Bronchial epithelial cell (primary cell): ENCODE data around the gene MSRB2. TPM values are rescaled to one million over a fixed set of nuclear protein-coding genes. Genes with fewer than 3 reads are reported as not detected.

Source experiments
- DNase-seq: peaks from one replicate; pipeline ENCODE4 v3.0.0-alpha.2; 2010; ENCODE audit warnings: low read depth
- FAIRE-seq: peaks from 2 replicates; lab custom pipeline; 2011; peaks lifted over from hg19 to GRCh38; lab: Jason Lieb, UNC
- H3K27me3 ChIP-seq: 2 replicates; pipeline ENCODE4 v1.5.1; 2011; ENCODE audit warnings: low read length; ENCODE audit not compliant: control insufficient read depth, insufficient read depth
- H3K36me3 ChIP-seq: 2 replicates; pipeline ENCODE4 v1.5.1; 2011; ENCODE audit warnings: low read length; ENCODE audit not compliant: control insufficient read depth, insufficient read depth
- H3K4me3 ChIP-seq: 2 replicates; pipeline ENCODE4 v1.5.1; 2011; ENCODE audit warnings: mild to moderate bottlenecking, low read depth, low read length, control low read depth
- total RNA-seq: library from RNA; depleted of rRNA; stranded (reverse); fragments of >200 nt; gene quantifications from 2 replicates; pipeline ENCODE4 v1.2.1, GENCODE V29; 2014
- TF ChIP-seq, protein P1 (sequence below): IDR thresholded peaks from 2 replicates; pipeline ENCODE4 v1.5.1; 2011; ENCODE audit warnings: mild to moderate bottlenecking, moderate library complexity, low read length, control low read depth, inconsistent platforms; ENCODE audit not compliant: insufficient read depth, severe bottlenecking

Gene MSRB2
- total RNA-seq, 1 donor from 2014 or later, result 11.1 TPM

DNA sequence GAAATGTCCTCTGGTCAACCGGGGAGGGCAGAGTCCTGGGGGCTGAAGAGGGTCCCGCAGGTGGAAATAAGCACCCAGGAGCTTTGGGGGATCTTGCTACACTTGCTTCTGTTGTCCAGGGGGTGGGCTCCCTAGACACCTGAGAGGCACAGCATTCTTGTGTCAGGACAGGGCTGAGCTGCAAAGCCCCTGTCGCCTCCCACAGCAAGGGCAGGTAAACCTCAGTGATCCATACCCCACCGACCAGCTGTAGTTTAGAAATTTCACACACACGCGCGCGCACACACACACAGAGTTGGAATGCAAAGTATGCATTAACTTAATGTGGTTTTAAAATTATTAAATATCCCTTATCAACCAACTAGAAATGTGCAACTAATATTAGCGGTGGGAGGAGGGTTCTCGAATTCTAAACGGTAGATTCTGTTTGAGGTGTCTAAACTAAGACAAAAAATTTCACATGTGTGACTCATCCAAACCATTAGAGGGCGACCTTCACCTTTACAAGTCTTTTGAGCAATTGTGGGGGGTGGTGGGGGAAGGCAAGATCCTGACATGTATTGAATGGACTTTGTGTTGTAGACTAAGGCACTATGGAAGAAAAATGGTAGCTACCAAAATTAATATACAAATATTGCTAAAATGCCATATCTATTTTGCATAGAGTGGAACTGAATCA lies 62.5 kb downstream of the MSRB2 start:
- TF ChIP-seq, protein P1, sequence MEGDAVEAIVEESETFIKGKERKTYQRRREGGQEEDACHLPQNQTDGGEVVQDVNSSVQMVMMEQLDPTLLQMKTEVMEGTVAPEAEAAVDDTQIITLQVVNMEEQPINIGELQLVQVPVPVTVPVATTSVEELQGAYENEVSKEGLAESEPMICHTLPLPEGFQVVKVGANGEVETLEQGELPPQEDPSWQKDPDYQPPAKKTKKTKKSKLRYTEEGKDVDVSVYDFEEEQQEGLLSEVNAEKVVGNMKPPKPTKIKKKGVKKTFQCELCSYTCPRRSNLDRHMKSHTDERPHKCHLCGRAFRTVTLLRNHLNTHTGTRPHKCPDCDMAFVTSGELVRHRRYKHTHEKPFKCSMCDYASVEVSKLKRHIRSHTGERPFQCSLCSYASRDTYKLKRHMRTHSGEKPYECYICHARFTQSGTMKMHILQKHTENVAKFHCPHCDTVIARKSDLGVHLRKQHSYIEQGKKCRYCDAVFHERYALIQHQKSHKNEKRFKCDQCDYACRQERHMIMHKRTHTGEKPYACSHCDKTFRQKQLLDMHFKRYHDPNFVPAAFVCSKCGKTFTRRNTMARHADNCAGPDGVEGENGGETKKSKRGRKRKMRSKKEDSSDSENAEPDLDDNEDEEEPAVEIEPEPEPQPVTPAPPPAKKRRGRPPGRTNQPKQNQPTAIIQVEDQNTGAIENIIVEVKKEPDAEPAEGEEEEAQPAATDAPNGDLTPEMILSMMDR, result peak; percentile 37
- Histone ChIP-seq H3K4me3 (no peak overlapping the region), H3K27me3 (no peaks in the 10 kb centered on the region), H3K36me3 (no peaks in the 10 kb centered on the region)
- no peak for FAIRE-seq
- DNase-seq, result peak; percentile 52

DNA sequence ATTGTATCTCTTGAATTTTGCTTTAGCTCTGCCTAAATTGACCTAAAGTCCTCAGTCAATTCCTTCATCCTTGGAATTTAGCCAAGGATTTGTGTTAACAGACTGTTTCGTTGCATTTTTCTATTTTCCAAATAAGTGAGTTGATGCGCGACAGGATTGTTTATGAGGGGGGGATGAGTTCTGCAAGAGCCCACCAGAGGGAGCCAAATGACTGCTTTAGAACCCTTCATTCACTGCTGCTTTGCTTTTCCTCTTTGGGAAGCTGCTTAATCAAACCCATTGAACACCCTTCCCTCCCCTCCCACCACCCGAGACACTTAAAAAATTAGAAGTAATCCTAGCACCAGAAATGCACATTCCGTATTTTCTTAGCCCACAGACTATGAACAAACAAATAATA lies 63.0 kb downstream of the MSRB2 start:
- FAIRE-seq, result no peak
- Histone ChIP-seq H3K4me3 (no peak overlapping the region), H3K36me3 (no peaks in the 10 kb centered on the region), H3K27me3 (no peaks in the 10 kb centered on the region)
- TF ChIP-seq, protein P1, result peak; percentile 91
- peak; percentile 57 for DNase-seq

DNA sequence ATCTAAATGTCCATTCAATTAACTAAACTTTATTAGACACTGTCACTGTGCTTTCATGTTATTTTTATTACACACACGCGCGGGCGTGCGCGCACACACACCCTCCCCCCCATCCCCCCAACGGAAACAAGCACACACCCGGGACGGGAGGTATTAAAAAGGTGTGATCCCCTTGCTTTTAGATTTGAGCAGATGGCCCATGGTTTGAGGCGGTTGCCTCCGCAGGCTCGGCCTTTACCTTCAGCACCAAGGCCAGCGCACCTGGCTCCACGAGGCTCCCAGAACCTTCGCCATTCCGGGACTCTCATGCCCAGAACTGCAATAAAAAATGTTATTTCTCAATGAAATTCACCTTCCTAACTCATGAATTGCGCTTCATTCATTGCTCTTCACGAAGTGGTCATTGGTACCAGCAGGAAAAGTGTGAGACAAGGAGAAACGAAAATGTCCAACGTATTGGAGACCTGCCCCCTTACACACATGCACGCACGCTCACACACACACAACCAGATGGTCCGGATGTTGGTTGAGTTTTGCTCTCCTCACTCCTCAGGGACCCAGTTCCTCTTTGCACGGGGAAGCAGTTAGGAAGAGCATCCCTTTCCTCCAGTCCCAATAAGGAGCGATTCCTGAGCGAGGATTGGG lies 76.0 kb downstream of the MSRB2 start:
- FAIRE-seq, result no peak
- H3K27me3 ChIP-seq, result peaks cover 28% of the 10 kb centered on the region
- H3K36me3 ChIP-seq, result no peaks in the 10 kb centered on the region
- no peak overlapping the region for H3K4me3 ChIP-seq
- peak; percentile 8 for DNase-seq
- TF ChIP-seq, protein P1, result no peak

Other genes with a start within 250 kb of the MSRB2 start
- gene ARMC3, start 167.5 kb upstream of the MSRB2 start, total RNA-seq, result under 0.01 TPM in 1 of 2 replicates, not detected in the other
- gene PTF1A, start 96.7 kb downstream of the MSRB2 start, total RNA-seq, result not detected in 2 replicates
- gene C10orf67, start 249.2 kb downstream of the MSRB2 start, total RNA-seq, result 0.26 TPM in 1 of 2 replicates, not detected in the other